Measurements from ENCODE around the gene PPP4R3B.
"Not testable (repeated sequence)": the region's sequence is repeated elsewhere in the genome, so short reads cannot be mapped to it uniquely, and the experiment has no call there.

Gene PPP4R3B

DNA sequence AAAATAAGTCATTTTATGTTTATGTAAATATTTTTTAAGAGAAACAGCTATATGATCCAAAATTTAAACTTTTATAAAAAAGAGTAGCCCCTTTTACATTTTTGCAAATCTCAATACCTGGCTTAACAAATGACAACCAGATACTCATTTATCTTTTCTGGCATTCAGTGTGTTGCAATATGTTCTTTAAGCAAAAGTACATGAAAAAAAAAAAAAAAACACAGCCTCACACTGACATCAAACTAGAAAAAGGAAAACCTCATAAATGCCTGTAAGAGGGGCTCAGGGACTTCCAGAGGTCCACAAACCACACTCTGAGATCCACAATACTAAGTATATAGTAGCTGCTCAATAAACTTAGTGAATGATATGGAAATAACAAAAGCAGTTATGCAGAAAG, 21.9 kb downstream of the PPP4R3B start:
- DNase-seq, result no peak

GRCh38 chr2:55592130-55592529, 25.3 kb downstream of the PPP4R3B start:
- DNase-seq, result no peak

DNA sequence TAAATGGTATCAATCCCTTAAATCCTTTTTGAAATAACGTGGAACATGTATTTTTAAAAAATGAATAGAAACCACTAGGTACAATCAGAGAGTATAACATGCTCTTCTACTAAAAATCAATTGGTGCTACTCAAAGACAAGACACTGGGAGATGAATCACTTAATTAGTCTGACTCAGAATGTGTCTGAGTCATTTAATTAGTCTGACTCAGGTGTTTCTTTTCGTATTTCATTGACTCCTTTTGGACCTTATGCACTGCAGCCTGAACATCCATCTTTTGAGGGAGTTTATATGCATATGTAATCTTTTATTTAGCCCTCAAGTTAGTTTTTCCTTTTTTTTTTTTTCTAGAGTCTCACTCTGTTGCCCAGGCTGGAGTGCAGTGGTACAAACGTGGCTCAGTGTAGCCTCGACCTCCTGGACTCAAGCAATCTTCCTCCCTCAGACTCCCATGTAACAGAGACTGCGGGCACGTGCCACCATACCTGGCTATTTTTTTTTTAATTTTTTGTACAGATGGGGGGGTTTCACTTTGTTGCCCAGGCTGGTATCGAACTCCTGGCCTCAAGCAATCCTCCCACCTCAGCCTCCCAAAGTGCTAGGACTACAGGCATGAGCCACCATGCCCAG, 26.5 kb downstream of the PPP4R3B start:
- peak; percentile 27 for DNase-seq

- DNase-seq, result no peak
These were observed 31.9 kb downstream of the PPP4R3B start for GRCh38 chr2:55585451-55586080.

- no peak for DNase-seq
These were observed 35.4 kb downstream of the PPP4R3B start for GRCh38 chr2:55581874-55582547.

- DNase-seq, result no peak
These were observed 36.0 kb downstream of the PPP4R3B start for GRCh38 chr2:55581435-55581834.

DNA sequence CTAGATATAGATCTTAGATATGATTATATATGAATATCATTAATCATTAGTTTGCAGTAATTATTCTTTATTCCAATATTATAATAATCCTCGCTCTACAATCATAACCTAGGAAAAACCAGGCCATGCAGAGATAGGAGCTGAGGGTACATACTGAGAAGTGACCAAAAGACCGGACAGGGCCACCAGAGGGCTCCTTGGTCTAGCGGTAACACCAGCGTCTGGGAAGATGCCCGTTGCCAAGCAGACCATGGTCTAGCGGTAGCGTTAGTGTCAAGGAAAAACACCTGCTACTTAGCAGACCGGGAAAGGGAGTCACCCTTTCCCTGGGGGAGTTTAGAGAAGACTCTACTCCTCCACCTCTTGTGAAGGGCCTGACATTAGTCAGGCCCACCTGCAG, 48.4 kb downstream of the PPP4R3B start:
- DNase-seq, result not testable (repeated sequence)

DNA sequence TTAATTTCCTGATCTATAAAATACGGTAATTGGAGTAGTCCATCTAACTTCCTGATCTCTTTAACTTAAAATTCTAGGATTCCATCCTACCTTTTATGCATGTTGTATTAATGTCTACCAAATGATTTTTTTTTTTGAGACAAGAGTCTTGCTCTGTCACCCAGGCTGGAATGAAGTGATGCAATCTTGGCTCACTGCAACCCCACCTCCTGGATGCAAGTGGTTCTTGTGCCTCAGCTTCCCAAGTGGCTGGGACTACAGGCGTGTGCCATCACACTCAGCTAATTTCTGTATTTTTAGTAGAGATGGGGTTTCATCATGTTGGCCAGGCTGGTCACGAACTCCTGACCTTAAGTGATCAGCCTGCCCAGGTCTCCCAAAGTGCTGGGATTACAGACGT, 50.1 kb downstream of the PPP4R3B start:
- no peak for DNase-seq

- no peak for DNase-seq
These were observed 51.8 kb downstream of the PPP4R3B start for GRCh38 chr2:55565613-55566012.

DNA sequence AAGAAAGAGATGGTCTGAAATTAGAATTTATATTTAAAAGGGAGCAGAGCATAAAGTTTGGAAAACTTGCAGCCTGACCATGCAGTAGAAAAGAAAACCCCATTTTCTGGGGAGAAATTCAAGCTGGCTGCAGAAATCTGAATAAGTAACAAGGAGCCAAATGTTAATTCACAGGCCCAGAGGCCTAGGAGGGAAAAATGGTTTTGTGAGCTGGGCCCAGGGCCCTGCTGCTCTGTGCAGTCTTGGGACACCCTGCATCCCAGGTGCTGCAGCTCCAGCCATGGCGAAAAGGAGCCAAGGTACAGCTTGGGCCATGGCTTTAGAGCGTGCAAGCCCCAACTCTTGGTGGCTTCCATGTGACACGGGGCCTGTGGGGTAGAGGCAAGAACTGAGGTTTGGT, 56.6 kb downstream of the PPP4R3B start:
- DNase-seq, result no peak

- DNase-seq, result no peak
These were observed 60.6 kb downstream of the PPP4R3B start for GRCh38 chr2:55556809-55557208.

DNA sequence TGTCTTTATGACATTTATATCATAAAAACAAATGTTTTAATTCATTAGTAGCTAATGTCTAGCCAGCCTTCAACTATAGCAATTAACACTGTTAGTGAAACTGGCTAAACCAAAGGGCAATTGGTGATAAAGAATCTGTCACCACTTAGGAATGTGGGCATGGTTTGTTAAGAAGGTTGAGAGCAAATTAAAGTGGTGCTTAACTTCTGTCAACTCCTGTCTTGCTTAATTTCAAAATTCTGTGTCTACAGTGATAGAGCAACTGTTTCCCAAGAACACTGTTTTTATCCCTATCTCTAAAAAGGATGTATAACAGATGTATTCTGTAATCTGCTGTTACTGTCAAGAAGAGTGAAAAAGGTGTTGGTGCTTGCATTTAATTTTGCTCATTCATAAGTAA, 61.4 kb downstream of the PPP4R3B start:
- no peak for DNase-seq

GRCh38 chr2:55553321-55553720, 64.1 kb downstream of the PPP4R3B start:
- no peak for DNase-seq

- peak; percentile 18 for DNase-seq
These were observed 66.9 kb downstream of the PPP4R3B start for GRCh38 chr2:55550368-55551102.

DNA sequence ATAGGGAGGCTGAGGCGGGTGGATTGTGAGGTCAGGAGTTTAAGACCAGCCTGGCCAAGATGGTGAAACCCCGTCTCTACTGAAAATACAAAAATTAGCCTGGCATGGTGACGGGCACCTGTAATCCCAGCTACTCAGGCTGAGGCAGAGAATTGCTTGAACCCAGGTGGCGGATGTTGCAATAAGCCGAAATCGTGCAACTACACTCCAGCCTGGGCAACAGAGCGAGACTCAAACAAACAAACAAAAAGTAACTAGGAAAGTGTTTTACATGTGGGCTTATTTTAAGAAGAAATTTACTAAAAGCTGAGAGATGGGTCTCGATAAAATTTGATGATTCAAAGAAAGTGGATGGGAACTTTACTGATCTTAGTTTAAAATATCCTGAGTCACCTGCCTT, 69.7 kb downstream of the PPP4R3B start:
- not testable (repeated sequence) for DNase-seq

GRCh38 chr2:55547001-55547400, 70.4 kb downstream of the PPP4R3B start:
- no peak for DNase-seq

- DNase-seq, result no peak
These were observed 86.8 kb downstream of the PPP4R3B start for GRCh38 chr2:55530539-55531081.

DNA sequence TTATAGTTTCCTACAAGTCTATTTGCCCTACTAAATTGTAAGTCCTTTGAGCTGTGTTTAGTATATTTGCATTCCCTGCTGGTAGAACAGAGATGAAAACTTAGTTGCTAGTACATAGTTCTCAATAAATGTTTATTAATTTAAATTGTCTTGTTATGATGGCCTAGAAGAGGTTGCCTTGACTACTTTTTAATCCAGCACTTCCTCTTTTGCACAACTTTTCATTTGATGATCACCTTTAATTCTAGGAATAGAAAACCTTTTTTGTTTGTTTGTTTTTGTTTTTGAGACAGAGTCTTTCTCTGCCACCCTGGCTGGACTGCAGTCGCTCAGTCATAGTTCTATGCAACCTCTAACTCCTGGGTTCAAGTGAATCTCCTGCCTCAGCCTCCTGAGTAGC, 91.2 kb downstream of the PPP4R3B start:
- no peak for DNase-seq

DNA sequence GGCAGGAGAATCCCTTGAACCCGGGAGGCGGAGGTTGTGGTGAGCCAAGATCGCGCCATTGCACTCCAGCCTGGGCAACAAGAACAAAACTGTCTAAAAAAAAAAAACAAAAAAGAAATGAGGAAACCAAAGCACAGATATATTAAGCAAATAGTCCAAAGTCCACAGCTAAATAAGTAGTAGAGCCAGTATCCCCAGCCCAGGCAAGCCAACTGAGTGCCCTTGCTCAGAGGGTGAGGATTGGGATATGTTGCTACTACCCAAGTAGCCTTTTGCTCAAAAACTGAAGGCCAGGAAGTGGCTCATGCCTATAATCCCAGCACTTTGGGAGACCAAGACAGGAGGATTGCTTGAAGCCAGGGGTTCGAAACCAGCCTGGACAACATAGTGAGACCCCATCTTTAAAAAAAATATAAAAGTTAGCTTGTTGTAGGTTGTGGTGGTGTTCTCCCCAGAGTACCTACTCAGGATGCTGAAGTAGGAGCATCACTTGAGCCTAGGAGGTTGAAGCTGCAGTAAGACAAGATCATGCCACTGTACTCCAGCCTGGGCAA, 92.5 kb downstream of the PPP4R3B start:
- DNase-seq, result no peak

DNA sequence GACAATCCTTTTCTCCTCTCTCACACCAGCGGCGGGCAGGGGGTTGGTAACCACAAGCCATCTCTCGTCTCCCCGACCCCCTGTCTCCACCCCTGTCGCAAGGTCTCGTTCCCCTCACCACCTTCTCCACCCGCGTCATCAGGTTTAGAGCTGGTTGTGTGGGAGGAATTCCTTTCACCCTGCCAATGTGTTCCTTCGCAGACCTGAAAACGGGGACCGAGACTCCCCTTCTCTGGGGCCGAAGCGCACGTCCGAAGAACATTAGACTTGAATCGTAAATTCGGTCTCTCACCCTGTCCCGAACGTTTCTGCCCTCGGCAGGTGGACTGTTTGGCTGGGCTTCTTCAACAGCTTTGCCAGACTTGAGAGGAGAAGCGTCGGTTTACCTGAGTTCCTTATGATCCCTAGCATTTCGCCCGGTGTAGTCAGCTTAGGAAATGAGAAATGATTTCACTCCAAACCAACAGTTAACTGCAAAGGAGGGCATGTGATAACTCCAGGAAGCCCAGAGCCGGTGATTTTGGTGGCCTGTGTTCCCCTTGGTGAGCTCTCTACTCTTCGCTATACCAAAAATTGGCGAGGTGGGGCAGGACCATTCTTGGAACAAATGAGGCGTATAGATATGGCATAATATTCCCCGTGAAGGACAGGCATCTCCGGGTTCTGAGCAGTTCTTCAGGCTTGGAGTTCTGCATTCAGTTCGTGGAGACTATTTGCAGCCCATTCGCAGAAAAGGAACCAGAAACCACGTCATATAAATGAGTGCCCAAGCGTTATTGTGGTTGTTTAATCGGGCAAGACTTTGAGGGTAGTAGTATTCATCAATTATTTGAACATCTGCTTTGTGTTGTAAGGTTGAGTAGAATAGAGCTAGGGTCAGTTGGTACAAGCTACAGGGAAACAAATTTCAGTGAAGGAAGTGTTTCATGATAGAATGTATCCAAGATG, 97.2 kb downstream of the PPP4R3B start:
- no peak for DNase-seq

GRCh38 chr2:55518841-55519165, 98.6 kb downstream of the PPP4R3B start:
- DNase-seq, result peak; percentile 14

DNA sequence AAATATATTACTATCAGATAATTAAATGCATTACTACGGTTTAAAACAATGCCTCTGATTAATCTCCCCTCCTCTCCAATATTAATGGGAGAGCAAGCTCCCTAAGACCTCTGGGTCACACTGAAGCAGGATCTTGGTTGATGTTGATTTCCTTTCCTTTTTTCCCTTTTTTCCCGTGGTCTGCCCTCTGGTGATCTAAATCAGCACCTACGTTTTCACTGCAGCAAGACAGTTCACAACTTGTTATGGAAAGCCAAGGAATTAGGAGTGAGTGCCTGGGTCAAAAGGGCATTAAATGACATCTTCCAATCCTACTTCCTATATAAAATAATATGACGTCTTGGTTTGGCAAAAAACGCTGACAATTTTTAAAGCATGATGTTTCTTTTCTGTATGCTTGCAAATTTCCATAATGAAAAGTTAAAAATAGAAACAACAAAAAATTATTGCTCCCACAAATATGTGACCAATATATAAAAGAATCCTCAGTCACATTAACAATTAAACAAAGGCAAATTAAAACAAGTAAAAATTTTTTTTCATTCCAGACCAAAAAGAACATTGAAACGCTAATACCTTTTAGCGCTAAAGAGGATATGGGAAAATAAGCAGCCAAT, 105.8 kb downstream of the PPP4R3B start:
- peak; percentile 10 for DNase-seq
